ENCODE measurements around the gene OTUD5.
"Not testable (repeated sequence)": the region's sequence is repeated elsewhere in the genome, so short reads cannot be mapped to it uniquely, and the experiment has no call there.

OTUD5 gene

DNA sequence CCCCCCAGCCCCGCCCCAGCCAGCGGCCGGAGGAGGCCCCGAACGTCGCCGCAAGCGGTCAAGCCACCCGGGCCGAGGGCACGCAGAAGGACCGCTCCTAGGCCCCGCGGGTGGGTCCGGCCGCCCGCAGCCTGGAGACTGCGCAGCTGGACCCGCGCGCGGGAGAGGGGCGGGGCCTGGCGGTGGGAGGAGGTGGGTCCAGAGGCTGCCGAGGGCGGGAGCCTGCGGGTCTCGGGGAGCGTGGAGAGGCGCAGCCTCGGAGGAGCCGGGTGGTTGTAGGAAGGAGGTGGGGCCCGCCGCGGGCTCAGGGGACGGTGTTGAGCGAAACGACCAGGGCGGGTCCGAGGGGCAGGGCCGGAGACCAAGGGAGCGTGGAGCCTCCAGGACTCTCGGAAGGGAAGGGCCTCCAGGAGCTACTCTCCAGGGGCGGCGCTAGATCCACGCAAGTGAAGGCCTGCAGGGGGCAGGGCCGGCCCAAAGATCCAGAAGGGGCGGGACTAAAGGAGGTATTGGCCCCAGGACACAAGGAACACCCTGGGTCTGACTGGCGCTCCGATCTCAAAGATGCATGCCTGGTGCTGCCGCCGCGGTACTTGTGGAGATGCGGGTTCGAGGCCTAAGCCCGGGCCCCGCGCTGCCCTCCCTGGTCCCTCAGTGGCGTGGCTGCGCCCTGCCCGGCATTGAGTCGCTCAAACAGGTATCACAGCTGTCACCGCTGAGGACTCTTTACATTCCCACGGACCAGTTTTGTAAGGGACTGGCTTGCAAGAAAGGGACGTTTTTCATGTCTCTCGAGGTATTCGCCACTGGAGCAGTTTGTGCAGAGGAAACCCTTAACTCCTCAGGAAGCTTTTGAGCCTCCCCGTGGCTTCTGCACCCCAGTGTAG lies 65.8 kb downstream of the OTUD5 start:
- H3K4me1 ChIP-seq: peaks cover 5% of the 10 kb centered on the region
- peak overlapping the region; percentile 76 for H3K27ac ChIP-seq
- H3K9ac ChIP-seq: peak overlapping the region; percentile 43

DNA sequence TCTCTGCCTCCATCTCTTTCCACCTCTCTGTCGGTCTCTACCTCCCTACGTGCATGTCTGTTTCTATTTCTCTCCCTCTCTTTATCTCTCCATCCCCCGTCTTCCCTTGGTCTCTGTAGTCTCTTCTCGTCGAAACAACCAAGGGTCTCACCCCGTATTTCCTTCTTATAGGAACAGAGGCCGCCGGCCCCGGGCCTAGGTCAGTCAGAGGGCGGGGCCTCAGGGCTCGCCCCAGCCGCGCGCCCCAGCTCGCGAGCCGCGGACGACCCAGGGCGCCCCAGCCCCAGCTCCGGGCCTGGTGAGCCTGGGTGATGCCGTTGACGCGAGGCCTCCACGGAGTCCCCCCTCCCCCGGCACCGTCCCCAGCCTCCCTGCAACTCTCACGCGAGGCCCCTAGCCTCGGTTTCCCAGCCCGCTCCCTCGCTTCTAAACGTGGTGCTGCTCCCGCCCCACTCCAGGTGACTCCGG lies 66.4 kb downstream of the OTUD5 start:
- TF ChIP-seq, protein P1, sequence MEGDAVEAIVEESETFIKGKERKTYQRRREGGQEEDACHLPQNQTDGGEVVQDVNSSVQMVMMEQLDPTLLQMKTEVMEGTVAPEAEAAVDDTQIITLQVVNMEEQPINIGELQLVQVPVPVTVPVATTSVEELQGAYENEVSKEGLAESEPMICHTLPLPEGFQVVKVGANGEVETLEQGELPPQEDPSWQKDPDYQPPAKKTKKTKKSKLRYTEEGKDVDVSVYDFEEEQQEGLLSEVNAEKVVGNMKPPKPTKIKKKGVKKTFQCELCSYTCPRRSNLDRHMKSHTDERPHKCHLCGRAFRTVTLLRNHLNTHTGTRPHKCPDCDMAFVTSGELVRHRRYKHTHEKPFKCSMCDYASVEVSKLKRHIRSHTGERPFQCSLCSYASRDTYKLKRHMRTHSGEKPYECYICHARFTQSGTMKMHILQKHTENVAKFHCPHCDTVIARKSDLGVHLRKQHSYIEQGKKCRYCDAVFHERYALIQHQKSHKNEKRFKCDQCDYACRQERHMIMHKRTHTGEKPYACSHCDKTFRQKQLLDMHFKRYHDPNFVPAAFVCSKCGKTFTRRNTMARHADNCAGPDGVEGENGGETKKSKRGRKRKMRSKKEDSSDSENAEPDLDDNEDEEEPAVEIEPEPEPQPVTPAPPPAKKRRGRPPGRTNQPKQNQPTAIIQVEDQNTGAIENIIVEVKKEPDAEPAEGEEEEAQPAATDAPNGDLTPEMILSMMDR (IDR thresholded peaks at IDR 0.05): no peak

More for the DNA sequence above, 65.8 kb downstream of the OTUD5 start:
- no peaks in the 10 kb centered on the region for H3K27me3 ChIP-seq (ENCODE audit: control insufficient read depth, insufficient read depth, low read length)
- no peaks in the 10 kb centered on the region for H3K9me3 ChIP-seq (ENCODE audit: control insufficient read depth, low read length)
- peak overlapping the region; percentile 66 for H3K4me2 ChIP-seq (ENCODE audit: low read length)
- H3K4me3 ChIP-seq (ENCODE audit: low read depth, low read length): peak overlapping the region; percentile 64
- TF ChIP-seq, protein P1 (IDR thresholded peaks at IDR 0.05): peak; percentile 51
- H3K36me3 ChIP-seq (ENCODE audit: control insufficient read depth, insufficient read depth, low read length): no peaks in the 10 kb centered on the region
- H3K79me2 ChIP-seq: no peaks in the 10 kb centered on the region
- peak overlapping the region; percentile 75 for H2AFZ ChIP-seq

DNA sequence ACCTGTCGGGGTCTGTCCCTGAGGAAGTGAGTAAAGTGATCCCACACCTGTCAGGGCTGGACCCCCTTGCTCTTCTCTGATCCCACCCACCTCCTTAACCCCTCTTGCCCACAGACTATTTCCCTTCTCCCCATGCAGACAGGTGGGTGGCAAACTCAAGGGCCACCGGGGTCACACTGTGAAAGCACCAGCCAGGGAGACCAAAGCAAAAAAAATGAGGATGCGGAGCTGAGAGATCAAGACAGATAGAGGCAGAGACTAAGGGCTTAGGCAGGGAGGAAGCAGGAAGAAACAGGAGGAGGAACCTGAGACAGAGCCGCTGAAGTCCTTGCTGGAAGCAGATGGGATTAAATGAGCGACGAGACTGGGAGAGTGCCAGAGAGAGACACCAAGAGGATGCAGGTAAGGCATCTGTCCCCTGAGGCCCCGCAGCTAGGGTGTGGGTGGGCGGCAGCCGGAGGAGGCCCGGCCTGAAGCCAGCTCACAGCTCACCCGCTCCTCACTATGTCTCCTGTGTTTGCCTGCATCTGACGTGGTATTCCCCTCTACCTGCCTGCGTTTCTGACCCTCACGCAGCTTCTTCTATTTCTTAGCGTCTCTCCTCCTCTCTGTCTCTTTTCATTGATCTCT lies 67.0 kb downstream of the OTUD5 start:
- Histone ChIP-seq H3K79me2 (no peaks in the 10 kb centered on the region), H3K4me1 (peaks cover 5% of the 10 kb centered on the region), H3K4me2 (ENCODE audit: low read length) (peak overlapping the region; percentile 66), H2AFZ (peak overlapping the region; percentile 75), H3K4me3 (ENCODE audit: low read depth, low read length) (peak overlapping the region; percentile 64), H3K27me3 (ENCODE audit: control insufficient read depth, insufficient read depth, low read length) (no peaks in the 10 kb centered on the region), H3K27ac (peak overlapping the region; percentile 76), H3K36me3 (ENCODE audit: control insufficient read depth, insufficient read depth, low read length) (no peaks in the 10 kb centered on the region), H3K9me3 (ENCODE audit: control insufficient read depth, low read length) (no peaks in the 10 kb centered on the region), H3K9ac (no peak overlapping the region)
- TF ChIP-seq, protein P1 (IDR thresholded peaks at IDR 0.05): no peak

More for the DNA sequence above, 66.4 kb downstream of the OTUD5 start:
- Histone ChIP-seq H3K9ac (peak overlapping the region; percentile 43), H3K27me3 (ENCODE audit: control insufficient read depth, insufficient read depth, low read length) (no peaks in the 10 kb centered on the region), H3K4me1 (peaks cover 5% of the 10 kb centered on the region), H3K4me2 (ENCODE audit: low read length) (peak overlapping the region; percentile 66), H3K27ac (peak overlapping the region; percentile 76), H3K4me3 (ENCODE audit: low read depth, low read length) (peak overlapping the region; percentile 64), H3K9me3 (ENCODE audit: control insufficient read depth, low read length) (no peaks in the 10 kb centered on the region), H3K79me2 (no peaks in the 10 kb centered on the region), H3K36me3 (ENCODE audit: control insufficient read depth, insufficient read depth, low read length) (no peaks in the 10 kb centered on the region), H2AFZ (peak overlapping the region; percentile 75)

DNA sequence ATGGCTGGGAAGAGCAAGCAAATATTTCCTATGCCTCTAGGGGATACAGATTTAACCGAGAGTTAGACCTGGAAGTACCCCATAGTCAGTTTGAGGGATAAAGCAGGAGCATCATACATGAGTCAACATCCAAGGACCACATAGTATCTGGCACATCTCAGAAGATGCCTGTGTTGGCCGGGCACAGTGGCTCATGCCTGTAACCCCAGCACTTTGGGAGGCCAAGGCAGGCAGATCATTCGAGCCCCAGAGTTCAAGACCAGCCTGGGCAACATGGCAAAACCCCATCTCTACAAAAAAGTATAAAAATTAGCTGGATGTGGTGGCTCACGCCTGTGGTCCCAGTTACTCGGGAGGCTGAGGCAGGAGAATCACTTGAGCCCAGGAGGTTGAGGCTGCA lies 70.8 kb downstream of the OTUD5 start:
- not testable (repeated sequence) for H3K9ac ChIP-seq; H3K9me3 ChIP-seq (ENCODE audit: control insufficient read depth, low read length); H3K36me3 ChIP-seq (ENCODE audit: control insufficient read depth, insufficient read depth, low read length); H3K27me3 ChIP-seq (ENCODE audit: control insufficient read depth, insufficient read depth, low read length); H2AFZ ChIP-seq; H3K79me2 ChIP-seq; H3K4me3 ChIP-seq (ENCODE audit: low read depth, low read length); H3K4me2 ChIP-seq (ENCODE audit: low read length); H3K27ac ChIP-seq; H3K4me1 ChIP-seq

DNA sequence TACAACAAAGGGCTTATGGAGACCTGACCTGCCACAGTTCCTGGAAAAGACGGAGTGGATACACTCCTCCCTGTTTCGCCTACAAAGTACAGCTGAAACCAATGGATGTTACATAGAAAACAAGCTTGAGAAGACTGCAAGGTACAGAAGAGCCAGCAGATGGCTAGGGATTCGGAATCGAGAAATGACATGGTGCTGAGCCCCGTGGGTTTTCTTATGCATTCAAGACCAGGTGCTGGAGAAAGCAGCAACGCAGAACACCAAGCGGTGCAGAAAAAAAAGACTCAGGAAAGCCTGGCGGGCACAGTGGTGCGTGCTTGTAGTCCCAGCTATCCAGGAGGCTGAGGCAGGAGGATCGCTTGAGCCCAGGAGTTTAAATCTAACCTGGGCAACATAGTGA lies 73.7 kb downstream of the OTUD5 start:
- H3K9ac ChIP-seq: no peak overlapping the region
- H3K27me3 ChIP-seq (ENCODE audit: control insufficient read depth, insufficient read depth, low read length): no peaks in the 10 kb centered on the region
- H3K4me2 ChIP-seq (ENCODE audit: low read length): no peak overlapping the region
- H3K79me2 ChIP-seq: no peaks in the 10 kb centered on the region
- no peaks in the 10 kb centered on the region for H3K9me3 ChIP-seq (ENCODE audit: control insufficient read depth, low read length)
- H3K36me3 ChIP-seq (ENCODE audit: control insufficient read depth, insufficient read depth, low read length): no peaks in the 10 kb centered on the region
- TF ChIP-seq, protein P1 (IDR thresholded peaks at IDR 0.05): no peak
- no peak overlapping the region for H3K27ac ChIP-seq
- no peak overlapping the region for H2AFZ ChIP-seq
- no peak overlapping the region for H3K4me3 ChIP-seq (ENCODE audit: low read depth, low read length)
- no peaks in the 10 kb centered on the region for H3K4me1 ChIP-seq

DNA sequence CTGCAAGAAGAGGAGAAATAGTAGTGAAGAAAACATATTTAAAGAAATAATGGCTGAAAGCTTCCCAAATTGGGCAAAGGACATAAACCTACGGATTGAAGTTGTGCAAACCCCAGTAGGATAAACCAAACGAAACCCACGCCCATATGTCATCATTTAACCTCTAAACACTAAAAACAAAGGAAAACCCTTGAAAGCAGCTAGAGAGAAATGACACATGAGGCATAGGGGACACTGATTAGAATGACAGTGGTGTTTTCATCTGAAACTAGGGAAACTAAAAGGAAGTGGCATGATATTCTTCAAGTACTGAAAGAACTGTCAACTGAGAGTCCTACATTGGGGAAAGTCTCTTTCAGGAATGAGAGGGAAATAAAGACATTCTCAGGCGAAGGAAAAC lies 80.5 kb downstream of the OTUD5 start:
- H3K27ac ChIP-seq; H3K4me2 ChIP-seq (ENCODE audit: low read length); H3K4me3 ChIP-seq (ENCODE audit: low read depth, low read length); H3K9ac ChIP-seq; H3K36me3 ChIP-seq (ENCODE audit: control insufficient read depth, insufficient read depth, low read length); H3K9me3 ChIP-seq (ENCODE audit: control insufficient read depth, low read length); H3K4me1 ChIP-seq; H3K79me2 ChIP-seq; H3K27me3 ChIP-seq (ENCODE audit: control insufficient read depth, insufficient read depth, low read length); H2AFZ ChIP-seq: not testable (repeated sequence)
